Measurements from ENCODE around the gene NAPEPLD.
"Not testable (repeated sequence)": the region's sequence is repeated elsewhere in the genome, so short reads cannot be mapped to it uniquely, and the experiment has no call there.

DNA sequence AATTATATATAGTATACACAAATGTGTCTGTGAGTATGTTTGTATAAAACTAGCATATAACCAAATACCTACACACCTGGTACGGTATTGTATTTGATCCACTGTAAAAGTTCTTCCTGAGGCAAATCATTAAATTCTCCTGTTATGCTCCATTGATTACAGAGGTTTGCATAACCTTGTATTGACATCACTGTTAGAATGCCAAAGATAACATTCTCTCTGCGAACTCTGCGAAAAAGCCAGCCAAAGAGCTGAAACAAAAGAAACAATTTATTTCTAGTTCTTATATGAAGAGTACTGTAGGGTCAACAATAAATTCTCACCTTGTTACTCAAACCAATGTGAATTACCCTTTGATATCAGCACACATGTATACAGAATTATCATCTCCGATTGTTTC lies 46.5 kb upstream of the NAPEPLD start:
- TF ChIP-seq, protein P1, sequence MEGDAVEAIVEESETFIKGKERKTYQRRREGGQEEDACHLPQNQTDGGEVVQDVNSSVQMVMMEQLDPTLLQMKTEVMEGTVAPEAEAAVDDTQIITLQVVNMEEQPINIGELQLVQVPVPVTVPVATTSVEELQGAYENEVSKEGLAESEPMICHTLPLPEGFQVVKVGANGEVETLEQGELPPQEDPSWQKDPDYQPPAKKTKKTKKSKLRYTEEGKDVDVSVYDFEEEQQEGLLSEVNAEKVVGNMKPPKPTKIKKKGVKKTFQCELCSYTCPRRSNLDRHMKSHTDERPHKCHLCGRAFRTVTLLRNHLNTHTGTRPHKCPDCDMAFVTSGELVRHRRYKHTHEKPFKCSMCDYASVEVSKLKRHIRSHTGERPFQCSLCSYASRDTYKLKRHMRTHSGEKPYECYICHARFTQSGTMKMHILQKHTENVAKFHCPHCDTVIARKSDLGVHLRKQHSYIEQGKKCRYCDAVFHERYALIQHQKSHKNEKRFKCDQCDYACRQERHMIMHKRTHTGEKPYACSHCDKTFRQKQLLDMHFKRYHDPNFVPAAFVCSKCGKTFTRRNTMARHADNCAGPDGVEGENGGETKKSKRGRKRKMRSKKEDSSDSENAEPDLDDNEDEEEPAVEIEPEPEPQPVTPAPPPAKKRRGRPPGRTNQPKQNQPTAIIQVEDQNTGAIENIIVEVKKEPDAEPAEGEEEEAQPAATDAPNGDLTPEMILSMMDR (IDR thresholded peaks at IDR 0.05) = not testable (repeated sequence)
- not testable (repeated sequence) for TF ChIP-seq POLR2A, EP300, POLR2AphosphoS5 (IDR thresholded peaks at IDR 0.05)

Data from sigmoid colon (tissue), 4 donors.